ENCODE measurements around the gene TCL1B. TPM values are rescaled to one million over a fixed set of nuclear protein-coding genes. Genes with fewer than 3 reads are reported as not detected.

TCL1B gene
- total RNA-seq, 4 donors from 2014 or later, result not detected

DNA sequence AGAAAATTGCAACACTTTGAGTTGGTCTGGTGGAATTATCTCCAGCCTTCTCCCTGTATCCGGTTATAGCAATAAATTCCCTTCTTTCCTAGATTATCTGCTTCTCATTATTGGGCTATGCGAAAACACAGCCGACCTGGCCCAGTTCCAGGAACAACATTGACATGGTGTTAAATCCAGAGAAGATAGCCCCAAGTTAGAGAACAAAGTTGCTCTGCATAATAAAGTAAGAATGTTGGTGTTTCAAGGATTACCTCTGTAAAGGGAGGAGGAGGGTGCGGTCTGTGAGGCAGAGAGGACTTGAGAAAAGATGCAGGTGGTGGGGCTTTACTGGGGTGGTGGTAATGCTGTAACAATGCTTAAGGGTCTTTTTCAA is 15.6 kb downstream of the TCL1B start:
- Histone ChIP-seq H3K27me3 (peaks cover 0 to 19% (median 3%) of the 10 kb centered on the region in 3 donors), H3K27ac (no peak overlapping the region), H3K4me1 (no peaks in the 10 kb centered on the region), H3K36me3 (no peaks in the 10 kb centered on the region), H3K4me3 (no peak overlapping the region), H3K9me3 (no peaks in the 10 kb centered on the region)
- intact Hi-C loops (cut with DNase I; ENCODE audit: low total_unique reads) (no loop called here), in situ Hi-C loops (cut with MboI; ENCODE audit: low sequenced_read_pairs in 4 of 4) (no loop called here)
- DNase-seq, result no peak
- TF ChIP-seq, protein P1, sequence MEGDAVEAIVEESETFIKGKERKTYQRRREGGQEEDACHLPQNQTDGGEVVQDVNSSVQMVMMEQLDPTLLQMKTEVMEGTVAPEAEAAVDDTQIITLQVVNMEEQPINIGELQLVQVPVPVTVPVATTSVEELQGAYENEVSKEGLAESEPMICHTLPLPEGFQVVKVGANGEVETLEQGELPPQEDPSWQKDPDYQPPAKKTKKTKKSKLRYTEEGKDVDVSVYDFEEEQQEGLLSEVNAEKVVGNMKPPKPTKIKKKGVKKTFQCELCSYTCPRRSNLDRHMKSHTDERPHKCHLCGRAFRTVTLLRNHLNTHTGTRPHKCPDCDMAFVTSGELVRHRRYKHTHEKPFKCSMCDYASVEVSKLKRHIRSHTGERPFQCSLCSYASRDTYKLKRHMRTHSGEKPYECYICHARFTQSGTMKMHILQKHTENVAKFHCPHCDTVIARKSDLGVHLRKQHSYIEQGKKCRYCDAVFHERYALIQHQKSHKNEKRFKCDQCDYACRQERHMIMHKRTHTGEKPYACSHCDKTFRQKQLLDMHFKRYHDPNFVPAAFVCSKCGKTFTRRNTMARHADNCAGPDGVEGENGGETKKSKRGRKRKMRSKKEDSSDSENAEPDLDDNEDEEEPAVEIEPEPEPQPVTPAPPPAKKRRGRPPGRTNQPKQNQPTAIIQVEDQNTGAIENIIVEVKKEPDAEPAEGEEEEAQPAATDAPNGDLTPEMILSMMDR (IDR thresholded peaks at IDR 0.05 in 4 of 5, conservative IDR thresholded peaks at IDR 0.05 in 1 of 5), result no peak
- TF ChIP-seq POLR2A (IDR thresholded peaks at IDR 0.05), result no peak
- no peak for ATAC-seq

DNA sequence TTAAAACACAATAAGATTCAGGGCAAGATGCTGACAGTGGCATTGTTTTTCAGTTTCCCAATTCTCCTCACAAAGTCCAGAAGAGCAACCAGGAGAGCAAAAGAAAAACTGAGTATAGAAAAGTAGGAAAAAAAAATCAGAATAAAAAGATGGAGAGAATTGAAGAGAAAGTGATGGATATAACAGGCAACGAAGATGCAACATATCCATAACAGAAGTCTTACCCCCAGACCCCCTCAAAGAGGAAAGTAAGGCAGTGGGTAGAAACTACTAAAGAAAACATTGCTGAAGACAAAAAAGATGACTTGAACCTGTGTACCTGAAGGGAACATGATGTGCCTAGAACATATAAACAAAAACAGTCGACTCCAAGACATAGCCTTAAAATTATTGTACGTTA is 17.1 kb downstream of the TCL1B start:
- no peak for TF ChIP-seq POLR2A (IDR thresholded peaks at IDR 0.05)
- TF ChIP-seq, protein P1 (IDR thresholded peaks at IDR 0.05 in 4 of 5, conservative IDR thresholded peaks at IDR 0.05 in 1 of 5), result no peak
- intact Hi-C loops (cut with DNase I; ENCODE audit: low total_unique reads), result no loop called here
- no peak for DNase-seq
- no peak overlapping the region for H3K4me3 ChIP-seq
- no peaks in the 10 kb centered on the region for H3K36me3 ChIP-seq
- H3K4me1 ChIP-seq, result no peaks in the 10 kb centered on the region
- H3K27me3 ChIP-seq, result peaks cover 0 to 19% (median 3%) of the 10 kb centered on the region in 3 donors
- no peak for ATAC-seq
- no peaks in the 10 kb centered on the region for H3K9me3 ChIP-seq
- H3K27ac ChIP-seq, result no peak overlapping the region
- in situ Hi-C loops (cut with MboI; ENCODE audit: low sequenced_read_pairs in 4 of 4), result no loop called here

DNA sequence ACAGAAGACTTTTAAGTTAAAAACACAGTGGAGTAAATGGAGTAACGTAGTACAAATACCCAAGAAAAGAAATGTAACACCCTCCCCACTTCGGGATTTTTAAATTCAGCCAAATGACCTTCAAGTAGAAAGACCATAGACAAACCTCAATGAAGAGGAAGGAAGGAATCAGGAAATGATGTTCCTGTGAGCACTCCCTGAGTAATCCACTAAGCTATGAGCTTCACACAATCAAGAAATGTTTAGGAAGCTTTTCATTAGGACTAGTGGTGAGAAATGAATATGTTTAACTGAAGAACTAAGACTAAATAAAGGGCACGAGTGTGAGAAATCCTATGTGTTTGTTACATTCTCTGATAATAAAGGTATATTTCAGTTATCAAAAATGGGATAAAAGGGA is 17.6 kb downstream of the TCL1B start:
- H3K4me3 ChIP-seq, result no peak overlapping the region
- in situ Hi-C loops (cut with MboI; ENCODE audit: low sequenced_read_pairs in 4 of 4), result no loop called here
- no peaks in the 10 kb centered on the region for H3K36me3 ChIP-seq
- H3K27ac ChIP-seq, result no peak overlapping the region
- ATAC-seq (no peak), DNase-seq (no peak)
- TF ChIP-seq POLR2A (IDR thresholded peaks at IDR 0.05), result no peak
- TF ChIP-seq, protein P1 (IDR thresholded peaks at IDR 0.05 in 4 of 5, conservative IDR thresholded peaks at IDR 0.05 in 1 of 5), result no peak
- intact Hi-C loops (cut with DNase I; ENCODE audit: low total_unique reads), result no loop called here
- no peaks in the 10 kb centered on the region for H3K4me1 ChIP-seq
- H3K9me3 ChIP-seq, result no peaks in the 10 kb centered on the region
- H3K27me3 ChIP-seq, result peaks cover 0 to 19% (median 3%) of the 10 kb centered on the region in 3 donors

DNA sequence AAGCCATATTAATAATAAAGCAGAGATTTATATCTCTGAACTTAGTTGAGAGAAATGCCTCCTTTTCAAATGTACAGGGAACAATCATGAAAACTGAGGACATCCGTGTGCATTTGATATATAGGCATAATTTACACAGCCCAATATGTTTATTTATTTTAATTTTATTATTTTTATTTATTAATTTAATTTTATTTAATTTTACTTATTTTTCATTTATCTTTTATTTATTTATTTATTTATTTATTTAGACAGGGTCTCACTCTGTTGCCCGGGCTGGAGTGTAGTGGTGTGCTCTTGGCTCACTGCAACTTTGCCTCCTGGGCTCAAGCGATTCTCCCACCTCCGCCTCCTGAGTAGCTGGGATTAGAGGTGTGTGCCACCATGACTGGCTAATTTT is 19.3 kb downstream of the TCL1B start:
- TF ChIP-seq, protein P1 (IDR thresholded peaks at IDR 0.05 in 4 of 5, conservative IDR thresholded peaks at IDR 0.05 in 1 of 5), result no peak
- TF ChIP-seq POLR2A (IDR thresholded peaks at IDR 0.05), result no peak
- in situ Hi-C loops (cut with MboI; ENCODE audit: low sequenced_read_pairs in 4 of 4), result no loop called here
- H3K27me3 ChIP-seq, result peaks cover 0 to 19% (median 3%) of the 10 kb centered on the region in 3 donors
- intact Hi-C loops (cut with DNase I; ENCODE audit: low total_unique reads), result no loop called here
- H3K36me3 ChIP-seq, result no peaks in the 10 kb centered on the region
- no peaks in the 10 kb centered on the region for H3K9me3 ChIP-seq
- no peaks in the 10 kb centered on the region for H3K4me1 ChIP-seq
- DNase-seq, result no peak
- no peak for ATAC-seq
- no peak overlapping the region for H3K27ac ChIP-seq
- no peak overlapping the region for H3K4me3 ChIP-seq

DNA sequence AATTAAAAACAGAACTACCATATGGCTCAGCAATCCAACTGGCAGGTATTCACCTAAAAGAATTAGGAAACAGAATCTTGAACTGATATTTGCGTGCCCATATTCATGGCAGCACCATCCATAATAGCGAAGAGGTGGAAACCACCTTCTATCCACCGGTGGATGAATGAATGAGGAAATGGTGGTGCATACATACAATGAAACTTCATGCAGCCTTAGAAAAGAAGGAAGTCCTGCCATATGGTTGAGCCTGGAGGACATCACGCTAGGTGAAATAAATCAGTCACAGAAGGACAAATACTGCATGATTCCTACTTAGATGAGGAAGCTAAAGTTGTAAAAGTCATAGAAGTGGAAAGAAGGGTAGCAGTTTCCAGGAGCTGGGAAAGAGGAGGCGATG is 21.1 kb downstream of the TCL1B start:
- no peaks in the 10 kb centered on the region for H3K9me3 ChIP-seq
- TF ChIP-seq, protein P1 (IDR thresholded peaks at IDR 0.05 in 4 of 5, conservative IDR thresholded peaks at IDR 0.05 in 1 of 5), result no peak
- no peak for TF ChIP-seq POLR2A (IDR thresholded peaks at IDR 0.05)
- H3K4me1 ChIP-seq, result no peaks in the 10 kb centered on the region
- no peak overlapping the region for H3K27ac ChIP-seq
- ATAC-seq (no peak), DNase-seq (no peak)
- in situ Hi-C loops (cut with MboI; ENCODE audit: low sequenced_read_pairs in 4 of 4) (no loop called here), intact Hi-C loops (cut with DNase I; ENCODE audit: low total_unique reads) (no loop called here)
- H3K27me3 ChIP-seq, result peaks cover 0 to 3% (median 1%) of the 10 kb centered on the region in 3 donors
- H3K4me3 ChIP-seq, result no peak overlapping the region
- H3K36me3 ChIP-seq, result no peaks in the 10 kb centered on the region
